HepG2 (cell line): ENCODE results near the gene DPAGT1. TPM values are rescaled to one million over a fixed set of nuclear protein-coding genes. Genes with fewer than 3 reads are reported as not detected.

Experiments used
- ATAC-seq: fragments of 200-7000 bp; cut with Tn5 transposase; 3 replicates; pipeline ENCODE4 v1.9.1; 2020; ENCODE audit warnings: mild to moderate bottlenecking, moderate library complexity
- BruUV-seq: library from RNA; stranded (reverse); fragments of 400-500 nt; replicated peaks from 2 replicates; lab custom pipeline; 2021; lab: Mats Ljungman, UMichigan
- CTCF ChIA-PET: fragments of 300-600 bp; formaldehyde crosslinking; extraction: SDS; loops from one replicate; lab custom pipeline; 2021; ENCODE audit warnings: low total read pairs, inconsistent platforms, low intra/inter-chr PET ratio; lab: Yijun Ruan, JAX
- POLR2A ChIA-PET: fragments of 350-600 bp; sonication (Branson Sonifier 250); formaldehyde crosslinking; loops from one replicate; lab custom pipeline; 2020; ENCODE audit warnings: antibody characterized with exemption, inconsistent platforms; lab: Yijun Ruan, JAX
- DNase-seq: peaks from one replicate; pipeline ENCODE4 v3.0.0-alpha.2; 2015; ENCODE audit warnings: low spot score
- FAIRE-seq: peaks from 3 replicates; lab custom pipeline; 2011; peaks lifted over from hg19 to GRCh38; lab: Jason Lieb, UNC
- H2AFZ ChIP-seq: one replicate; pipeline ENCODE4 v1.6.1; 2011; ENCODE audit warnings: low read length, inconsistent platforms
- H3K27ac ChIP-seq: fragments of 300-600 bp; 3 replicates; pipeline ENCODE4 v1.8.0; 2011; ENCODE audit warnings: mixed run types, mild to moderate bottlenecking, mixed read lengths, low read length, inconsistent platforms; ENCODE audit not compliant: insufficient read depth; ENCODE audit errors: extremely low read length
- H3K27me3 ChIP-seq, 2 experiments: fragments of 200-600 bp in 1 of 2; 2 replicates in 1 of 2; 3 replicates in 1 of 2; pipeline versions ENCODE4 v1.6.0 to v1.8.0; 2011; ENCODE audit warnings: low read length in 2 of 2, mild to moderate bottlenecking in 2 of 2, moderate library complexity in 2 of 2, inconsistent platforms in 1 of 2; ENCODE audit not compliant: insufficient read depth in 2 of 2, control insufficient read depth in 1 of 2
- H3K36me3 ChIP-seq, 2 experiments: fragments of 200-600 bp in 1 of 2; replicated peaks in 1 of 2; 2 replicates in 1 of 2; 3 replicates in 1 of 2; pipeline versions ENCODE4 v1.5.1 to v1.8.0; 2011; ENCODE audit warnings: low read length in 2 of 2, inconsistent platforms in 1 of 2; ENCODE audit not compliant: insufficient read depth in 2 of 2, control insufficient read depth in 1 of 2
- H3K4me1 ChIP-seq: 2 replicates; pipeline ENCODE4 v1.5.1; 2012; ENCODE audit warnings: low read length, inconsistent platforms; ENCODE audit not compliant: insufficient read depth
- H3K4me2 ChIP-seq: 2 replicates; pipeline ENCODE4 v1.6.0; 2011; ENCODE audit warnings: low read depth, low read length, inconsistent platforms
- H3K4me3 ChIP-seq, 3 experiments: fragments of 200-600 bp in 1 of 3; sonication (generic), shearing (Covaris generic) in 1 of 3; replicated peaks in 1 of 3; 2 replicates each; pipeline ENCODE4 v1.5.1; 2011 to 2016; ENCODE audit warnings: low read length in 3 of 3, inconsistent platforms in 2 of 3, low read depth in 2 of 3, mild to moderate bottlenecking in 2 of 3, control low read depth in 1 of 3, mixed read lengths in 1 of 3; ENCODE audit not compliant: insufficient read depth in 1 of 3
- H3K79me2 ChIP-seq: one replicate; pipeline ENCODE4 v1.6.1; 2011; ENCODE audit warnings: low read length, inconsistent platforms; ENCODE audit not compliant: insufficient read depth
- H3K9ac ChIP-seq: 2 replicates; pipeline ENCODE4 v1.6.0; 2011; ENCODE audit warnings: mild to moderate bottlenecking, low read depth, low read length, inconsistent platforms; ENCODE audit not compliant: insufficient read depth
- H3K9me3 ChIP-seq: 2 replicates; pipeline ENCODE4 v1.5.1; 2012; ENCODE audit warnings: mild to moderate bottlenecking, low read length
- H4K20me1 ChIP-seq: 2 replicates; pipeline ENCODE4 v1.6.0; 2011; ENCODE audit warnings: inconsistent platforms, mild to moderate bottlenecking, low read length, moderate library complexity; ENCODE audit not compliant: insufficient read depth
- AGO1 ChIP-seq: fragments of 200-400 bp; formaldehyde crosslinking; IDR thresholded peaks from 2 replicates; pipeline ENCODE4 v1.6.1; 2017; ENCODE audit warnings: mild to moderate bottlenecking, low read depth, low read length, moderate library complexity; ENCODE audit not compliant: poor library complexity, severe bottlenecking
- BCL6 ChIP-seq: IDR thresholded peaks from 2 replicates; pipeline ENCODE4 v1.6.1; 2016; ENCODE audit warnings: missing genetic modification reagents, missing compliant biosample characterization
- CHD4 ChIP-seq: fragments of 200-600 bp; sonication (generic); IDR thresholded peaks from 2 replicates; pipeline ENCODE4 v1.7.0; 2017; ENCODE audit warnings: mild to moderate bottlenecking, low read length, borderline replicate concordance
- FOSL2 ChIP-seq: sonication (generic); formaldehyde crosslinking; IDR thresholded peaks from 2 replicates; pipeline ENCODE4 v1.4.0; 2020; ENCODE audit warnings: missing genetic modification reagents
- MBNL3 ChIP-seq: fragments of 250-450 bp; sonication (Bioruptor Pico); conservative IDR thresholded peaks from 2 replicates; pipeline ENCODE4 v1.8.0; 2022; ENCODE audit warnings: mild to moderate bottlenecking, inconsistent platforms
- MTF2 ChIP-seq: sonication (generic); formaldehyde crosslinking; IDR thresholded peaks from 2 replicates; pipeline ENCODE4 v1.5.0; 2020; ENCODE audit warnings: missing genetic modification reagents, borderline replicate concordance
- PHF20 ChIP-seq: sonication (generic); formaldehyde crosslinking; IDR thresholded peaks from 2 replicates; pipeline ENCODE4 v1.5.0; 2020; ENCODE audit warnings: mild to moderate bottlenecking, missing genetic modification reagents
- SNAI1 ChIP-seq: sonication (generic); formaldehyde crosslinking; IDR thresholded peaks from 2 replicates; pipeline ENCODE4 v1.5.0; 2020; ENCODE audit warnings: mild to moderate bottlenecking, missing genetic modification reagents, borderline replicate concordance
- SRSF1 ChIP-seq: fragments of 200-400 bp; formaldehyde crosslinking; optimal IDR thresholded peaks from 2 replicates; pipeline ENCODE3; 2017; ENCODE audit warnings: mild to moderate bottlenecking, low read depth, low read length, moderate library complexity
- ZNF121 ChIP-seq: sonication (generic); formaldehyde crosslinking; IDR thresholded peaks from 2 replicates; pipeline ENCODE4 v1.5.0; 2020; ENCODE audit warnings: mild to moderate bottlenecking, missing genetic modification reagents
- ZNF629 ChIP-seq: sonication (generic); formaldehyde crosslinking; conservative IDR thresholded peaks from 2 replicates; pipeline ENCODE4 v1.5.0; 2020; ENCODE audit warnings: missing genetic modification reagents
- ZNF773 ChIP-seq: sonication (generic); formaldehyde crosslinking; IDR thresholded peaks from 2 replicates; pipeline ENCODE4 v1.4.0; 2020; ENCODE audit warnings: missing genetic modification reagents, borderline replicate concordance
- WGBS: methylation state at CpG from one replicate; pipeline ENCODE4 v1.1.6; 2017; ENCODE audit warnings: low lambda C conversion rate; 5-methylcytosine and 5-hydroxymethylcytosine counted together
- in situ Hi-C: cut with HindIII; loops from 2 replicates; pipeline ENCODE4 v1.10.0; 2017; ENCODE audit warnings: low pct_unique_long_range_greater_than_20kb; ENCODE audit not compliant: extremely low pct_ligation_motif_present
- intact Hi-C: fragments of 100-400 bp; cut with micrococcal nuclease; formaldehyde crosslinking; loops from one replicate; pipeline ENCODE4 v1.10.0; 2022; ENCODE audit not compliant: unreplicated experiment
- polyA plus RNA-seq, 8 experiments: library from polyadenylated mRNA; depleted of rRNA in 3 of 8; stranded (reverse) in 7 of 8; unstranded in 1 of 8; fragments of >200 nt; fragmentation: Illumina TruSeq in 4 of 8; extraction: Trizol in 4 of 8; gene quantifications; 2 replicates each; pipeline versions ENCODE4 v1.2.1 to v1.2.3, GENCODE V29; 2011 to 2016; ENCODE audit warnings: low read depth in 4 of 8, missing spikeins in 1 of 8, mixed read lengths in 1 of 8; ENCODE audit not compliant: insufficient read depth in 1 of 8
- total RNA-seq, 5 experiments: library from RNA; depleted of rRNA; stranded (reverse); fragments of >200 nt; fragmentation: Illumina TruSeq; extraction: Trizol; gene quantifications; 2 replicates each; pipeline ENCODE4 v1.2.3, GENCODE V29; 2016; ENCODE audit warnings: low read depth in 1 of 5
- TF ChIP-seq, protein P1 (sequence below): sonication (generic); formaldehyde crosslinking; IDR thresholded peaks from 2 replicates; pipeline ENCODE4 v1.4.0; 2020; ENCODE audit warnings: missing genetic modification reagents
- TF ChIP-seq, protein P2 (sequence below): sonication (generic); formaldehyde crosslinking; IDR thresholded peaks from 2 replicates; pipeline ENCODE4 v1.4.0; 2020; ENCODE audit warnings: missing genetic modification reagents
- TF ChIP-seq, protein P3 (sequence below): sonication (generic); formaldehyde crosslinking; IDR thresholded peaks from 2 replicates; pipeline ENCODE4 v1.8.1; 2023; ENCODE audit warnings: mild to moderate bottlenecking, missing genetic modification reagents, borderline replicate concordance

Gene DPAGT1
- total and polyA plus RNA-seq, 2 of the 13 experiments (the other 11 are each of a cell fraction or from before 2014, with no cell fraction given), result 37.6 to 70.7 TPM

DNA sequence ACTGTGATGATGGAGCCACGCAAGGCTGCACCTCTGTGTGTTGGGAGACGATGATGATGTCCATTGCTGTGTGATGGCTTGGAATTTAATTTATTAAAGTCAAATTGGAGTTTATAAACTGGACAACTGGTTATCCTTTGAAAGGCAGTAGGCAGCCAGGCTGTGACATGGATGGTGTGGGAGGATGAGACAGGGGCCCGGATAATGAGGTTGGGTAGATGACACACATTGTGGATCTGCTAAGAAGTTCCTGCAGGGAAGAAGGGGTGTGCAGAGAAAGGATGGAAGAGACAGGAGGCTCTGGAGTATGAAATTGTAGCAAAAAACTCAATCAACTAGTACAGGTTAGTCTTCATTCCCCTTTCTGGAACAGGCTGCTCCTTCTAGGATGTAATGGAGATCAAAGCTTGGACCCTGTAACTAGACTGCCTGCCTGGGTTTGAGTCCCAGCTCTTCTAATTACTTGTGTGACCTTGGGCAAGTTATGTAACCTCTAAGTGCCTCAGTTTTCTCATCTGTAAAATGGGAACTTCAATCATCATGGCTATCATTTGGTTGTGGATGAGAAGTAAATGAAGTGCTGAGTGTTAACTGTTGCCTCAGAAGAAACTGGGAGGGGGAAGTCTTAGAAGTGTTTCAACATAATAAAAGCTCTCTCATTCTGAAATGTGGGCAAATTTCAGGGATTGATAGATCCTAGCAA is 15.5 kb upstream of the DPAGT1 start:
- POLR2A ChIA-PET, result no interaction called here
- Histone ChIP-seq H3K9ac (no peak overlapping the region), H3K9me3 (no peaks in the 10 kb centered on the region), H3K36me3 (peaks cover 12 to 17% of the 10 kb centered on the region in 2 experiments), H4K20me1 (no peaks in the 10 kb centered on the region), H3K4me3 (no peak overlapping the region), H3K27ac (no peak overlapping the region), H3K4me2 (no peak overlapping the region), H3K27me3 (no peaks in the 10 kb centered on the region; a peak in 1 of 5 replicates), H3K4me1 (peaks cover 13% of the 10 kb centered on the region), H3K79me2 (peaks cover 8% of the 10 kb centered on the region), H2AFZ (no peak overlapping the region)
- TF ChIP-seq CHD4 (peak; percentile 56; the same call in 1 of the 2 replicates), MTF2 (CRISPR knock-in tag) (no peak), ZNF629 (CRISPR knock-in tag) (peak; percentile 88)
- TF ChIP-seq, protein P1, sequence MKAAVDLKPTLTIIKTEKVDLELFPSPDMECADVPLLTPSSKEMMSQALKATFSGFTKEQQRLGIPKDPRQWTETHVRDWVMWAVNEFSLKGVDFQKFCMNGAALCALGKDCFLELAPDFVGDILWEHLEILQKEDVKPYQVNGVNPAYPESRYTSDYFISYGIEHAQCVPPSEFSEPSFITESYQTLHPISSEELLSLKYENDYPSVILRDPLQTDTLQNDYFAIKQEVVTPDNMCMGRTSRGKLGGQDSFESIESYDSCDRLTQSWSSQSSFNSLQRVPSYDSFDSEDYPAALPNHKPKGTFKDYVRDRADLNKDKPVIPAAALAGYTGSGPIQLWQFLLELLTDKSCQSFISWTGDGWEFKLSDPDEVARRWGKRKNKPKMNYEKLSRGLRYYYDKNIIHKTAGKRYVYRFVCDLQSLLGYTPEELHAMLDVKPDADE, result no peak
- no peak for DNase-seq
- FAIRE-seq, result no peak
- CTCF ChIA-PET, result no interaction called here
- WGBS, result 87% methylated on average over 3 of the region's 3 CpGs
- in situ Hi-C loops, result no loop called here
- intact Hi-C loops, result no loop called here
- ATAC-seq, result no peak
- BruUV-seq, result no TSS peak

DNA sequence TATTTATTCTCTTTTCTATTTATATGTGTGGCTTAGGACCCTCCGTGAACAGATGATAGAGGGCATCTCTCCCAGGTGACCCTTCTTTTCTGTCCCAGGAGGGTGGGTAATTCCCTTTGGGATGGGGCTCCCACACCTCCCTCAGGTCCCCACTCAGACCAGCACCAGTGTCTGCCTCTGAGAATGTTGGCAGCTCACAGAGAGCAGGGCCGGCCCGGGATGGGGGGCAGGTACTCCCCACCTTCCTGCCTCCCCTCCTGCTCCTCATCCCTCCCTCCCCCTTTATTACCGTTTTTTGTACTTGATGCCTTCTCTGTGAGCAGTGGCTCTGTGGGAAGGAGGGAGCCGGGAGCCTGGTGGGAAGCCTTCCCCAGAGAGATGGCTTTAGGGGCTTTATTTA is 14.9 kb upstream of the DPAGT1 start:
- no peaks in the 10 kb centered on the region; a peak in 1 of 5 replicates for H3K27me3 ChIP-seq
- H3K27ac ChIP-seq, result no peak overlapping the region
- DNase-seq (no peak), ATAC-seq (no peak), FAIRE-seq (no peak)
- no peak overlapping the region for H2AFZ ChIP-seq
- in situ Hi-C loops, result no loop called here
- ChIA-PET CTCF (no interaction called here), POLR2A (no interaction called here)
- H4K20me1 ChIP-seq, result no peaks in the 10 kb centered on the region
- intact Hi-C loops, result no loop called here
- peaks cover 2% of the 10 kb centered on the region for H3K79me2 ChIP-seq
- peaks cover 12% of the 10 kb centered on the region for H3K4me1 ChIP-seq
- H3K4me2 ChIP-seq, result no peak overlapping the region
- 64% methylated on average over 5 of the region's 5 CpGs for WGBS
- no peaks in the 10 kb centered on the region for H3K9me3 ChIP-seq
- no peak overlapping the region for H3K4me3 ChIP-seq
- no TSS peak for BruUV-seq
- peaks cover 14 to 22% of the 10 kb centered on the region in 2 experiments for H3K36me3 ChIP-seq
- no peak overlapping the region for H3K9ac ChIP-seq
- no peak for TF ChIP-seq MBNL3
- no peak for TF ChIP-seq AGO1
- no peak for TF ChIP-seq FOSL2 (CRISPR knock-in tag)
- no peak for TF ChIP-seq SRSF1
- no peak for TF ChIP-seq ZNF773 (CRISPR knock-in tag)
- no peak for TF ChIP-seq SNAI1 (CRISPR knock-in tag)
- TF ChIP-seq, protein P2, sequence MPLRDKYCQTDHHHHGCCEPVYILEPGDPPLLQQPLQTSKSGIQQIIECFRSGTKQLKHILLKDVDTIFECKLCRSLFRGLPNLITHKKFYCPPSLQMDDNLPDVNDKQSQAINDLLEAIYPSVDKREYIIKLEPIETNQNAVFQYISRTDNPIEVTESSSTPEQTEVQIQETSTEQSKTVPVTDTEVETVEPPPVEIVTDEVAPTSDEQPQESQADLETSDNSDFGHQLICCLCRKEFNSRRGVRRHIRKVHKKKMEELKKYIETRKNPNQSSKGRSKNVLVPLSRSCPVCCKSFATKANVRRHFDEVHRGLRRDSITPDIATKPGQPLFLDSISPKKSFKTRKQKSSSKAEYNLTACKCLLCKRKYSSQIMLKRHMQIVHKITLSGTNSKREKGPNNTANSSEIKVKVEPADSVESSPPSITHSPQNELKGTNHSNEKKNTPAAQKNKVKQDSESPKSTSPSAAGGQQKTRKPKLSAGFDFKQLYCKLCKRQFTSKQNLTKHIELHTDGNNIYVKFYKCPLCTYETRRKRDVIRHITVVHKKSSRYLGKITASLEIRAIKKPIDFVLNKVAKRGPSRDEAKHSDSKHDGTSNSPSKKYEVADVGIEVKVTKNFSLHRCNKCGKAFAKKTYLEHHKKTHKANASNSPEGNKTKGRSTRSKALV (CRISPR knock-in tag), result no peak
- TF ChIP-seq PHF20, result no peak
- no peak for TF ChIP-seq BCL6 (CRISPR knock-in tag)
- TF ChIP-seq, protein P3, sequence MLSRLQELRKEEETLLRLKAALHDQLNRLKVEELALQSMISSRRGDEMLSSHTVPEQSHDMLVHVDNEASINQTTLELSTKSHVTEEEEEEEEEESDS (CRISPR knock-in tag), result no peak
- TF ChIP-seq ZNF121 (CRISPR knock-in tag), result no peak
